Cardiac muscle cell (in vitro differentiated cells and primary cell): ENCODE measurements around the gene OTOF. TPM values are rescaled to one million over a fixed set of nuclear protein-coding genes. Genes with fewer than 3 reads are reported as not detected.
"Not testable (repeated sequence)": the region's sequence is repeated elsewhere in the genome, so short reads cannot be mapped to it uniquely, and the experiment has no call there.

Experiments used
- DNase-seq, 2 donors: peaks; one replicate each; pipeline versions ENCODE4 v3.0.0 to v3.0.0-alpha.2; 2010 to 2017; ENCODE audit warnings: low read depth in 1 of 2, low spot score in 1 of 2
- H3K27ac ChIP-seq: fragments of 200-600 bp; sonication (generic); 2 replicates; pipeline ENCODE4 v1.5.1; 2016
- H3K27me3 ChIP-seq: fragments of 200-600 bp; sonication (generic); 2 replicates; pipeline ENCODE4 v1.6.0; 2016; ENCODE audit warnings: control low read depth
- H3K36me3 ChIP-seq: fragments of 200-600 bp; sonication (generic); 2 replicates; pipeline ENCODE4 v1.5.1; 2016; ENCODE audit warnings: control low read depth
- H3K4me1 ChIP-seq: fragments of 200-600 bp; sonication (generic); 2 replicates; pipeline ENCODE4 v1.8.1; 2017; ENCODE audit warnings: low read depth, mild to moderate bottlenecking, mixed run types
- H3K4me3 ChIP-seq: fragments of 200-600 bp; sonication (generic); 2 replicates; pipeline ENCODE4 v1.5.1; 2016; ENCODE audit warnings: mild to moderate bottlenecking
- H3K9me3 ChIP-seq: fragments of 200-600 bp; sonication (generic); 2 replicates; pipeline ENCODE4 v1.5.1; 2017; ENCODE audit warnings: low read depth, mild to moderate bottlenecking, control low read depth
- polyA plus RNA-seq: library from polyadenylated mRNA; unstranded; fragments of >200 nt; fragmentation: Nextera tagmentation; extraction: Ambion mirVana; gene quantifications from 2 replicates; pipeline ENCODE4 v1.2.1, GENCODE V29; 2016
- total RNA-seq: library from RNA; depleted of rRNA; stranded (reverse); fragments of >200 nt; gene quantifications from 2 replicates; pipeline ENCODE4 v1.2.3, GENCODE V29; 2016
- TF ChIP-seq, protein P1 (sequence below): IDR thresholded peaks from 2 replicates; pipeline ENCODE4 v1.5.1; 2012; ENCODE audit warnings: low read depth, mild to moderate bottlenecking, low read length

OTOF gene
- total and polyA plus RNA-seq, 2 experiments from 2014 or later: not detected

DNA sequence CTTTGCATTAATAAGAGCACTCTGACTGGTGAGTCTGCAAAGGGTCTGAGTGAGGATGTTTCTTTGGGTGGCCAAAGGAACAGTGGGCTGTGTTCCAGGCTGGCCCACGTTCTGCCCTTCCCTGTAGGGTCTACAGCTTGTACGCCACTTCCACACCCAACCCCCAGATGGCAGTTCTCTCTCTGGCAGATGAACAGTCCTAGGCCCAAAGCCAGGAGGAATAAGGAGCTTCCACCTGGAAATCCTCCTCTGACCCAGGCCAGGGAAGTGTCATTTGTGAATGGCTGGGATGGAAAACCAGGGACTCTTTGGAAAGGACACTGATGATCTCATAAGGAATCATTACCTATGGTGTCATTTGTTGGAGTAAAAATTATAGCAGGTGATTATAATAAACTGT is 6.6 kb downstream of the OTOF start:
- no peak for DNase-seq

DNA sequence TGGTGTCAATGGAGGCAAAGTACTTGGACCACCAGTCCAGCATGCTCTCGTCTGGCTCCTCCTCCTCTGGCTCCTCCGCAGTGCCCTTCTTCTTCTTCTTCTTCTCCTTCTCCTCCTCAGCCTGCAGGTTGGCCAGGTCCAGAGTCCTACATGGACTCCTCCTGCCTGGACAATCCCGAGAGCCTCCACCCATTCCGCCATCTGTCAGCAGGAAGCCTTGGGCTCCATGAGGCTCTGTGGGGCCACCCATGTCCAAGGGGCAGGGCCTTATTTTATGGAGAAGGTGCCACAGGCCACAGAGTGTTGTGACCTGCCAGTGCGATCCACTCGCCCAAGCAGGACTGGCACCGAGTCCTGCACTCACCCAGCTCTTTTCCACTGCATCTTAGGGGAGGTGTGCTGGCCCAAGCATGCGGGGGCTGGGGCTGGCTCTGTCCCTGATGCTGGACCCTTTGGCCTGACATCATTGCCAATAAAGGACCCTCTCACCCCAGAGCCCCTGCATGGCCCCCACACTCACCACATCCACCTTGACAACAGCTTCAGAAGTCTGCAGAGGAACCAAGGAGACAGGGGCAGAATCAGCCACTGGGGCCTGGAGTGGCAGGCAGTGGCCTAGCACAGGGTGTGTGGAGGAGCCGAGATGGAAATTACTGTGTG is 7.2 kb downstream of the OTOF start:
- DNase-seq: no peak
- no peak overlapping the region for H3K27ac ChIP-seq
- no peaks in the 10 kb centered on the region for H3K27me3 ChIP-seq
- no peak overlapping the region for H3K4me3 ChIP-seq
- TF ChIP-seq, protein P1, sequence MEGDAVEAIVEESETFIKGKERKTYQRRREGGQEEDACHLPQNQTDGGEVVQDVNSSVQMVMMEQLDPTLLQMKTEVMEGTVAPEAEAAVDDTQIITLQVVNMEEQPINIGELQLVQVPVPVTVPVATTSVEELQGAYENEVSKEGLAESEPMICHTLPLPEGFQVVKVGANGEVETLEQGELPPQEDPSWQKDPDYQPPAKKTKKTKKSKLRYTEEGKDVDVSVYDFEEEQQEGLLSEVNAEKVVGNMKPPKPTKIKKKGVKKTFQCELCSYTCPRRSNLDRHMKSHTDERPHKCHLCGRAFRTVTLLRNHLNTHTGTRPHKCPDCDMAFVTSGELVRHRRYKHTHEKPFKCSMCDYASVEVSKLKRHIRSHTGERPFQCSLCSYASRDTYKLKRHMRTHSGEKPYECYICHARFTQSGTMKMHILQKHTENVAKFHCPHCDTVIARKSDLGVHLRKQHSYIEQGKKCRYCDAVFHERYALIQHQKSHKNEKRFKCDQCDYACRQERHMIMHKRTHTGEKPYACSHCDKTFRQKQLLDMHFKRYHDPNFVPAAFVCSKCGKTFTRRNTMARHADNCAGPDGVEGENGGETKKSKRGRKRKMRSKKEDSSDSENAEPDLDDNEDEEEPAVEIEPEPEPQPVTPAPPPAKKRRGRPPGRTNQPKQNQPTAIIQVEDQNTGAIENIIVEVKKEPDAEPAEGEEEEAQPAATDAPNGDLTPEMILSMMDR: no peak
- H3K9me3 ChIP-seq: no peaks in the 10 kb centered on the region
- H3K4me1 ChIP-seq: no peaks in the 10 kb centered on the region
- no peaks in the 10 kb centered on the region for H3K36me3 ChIP-seq

More for the DNA sequence above, 6.6 kb downstream of the OTOF start:
- Histone ChIP-seq H3K27ac (no peak overlapping the region), H3K4me3 (no peak overlapping the region), H3K4me1 (no peaks in the 10 kb centered on the region), H3K27me3 (no peaks in the 10 kb centered on the region), H3K36me3 (no peaks in the 10 kb centered on the region), H3K9me3 (no peaks in the 10 kb centered on the region)
- TF ChIP-seq, protein P1: no peak

DNA sequence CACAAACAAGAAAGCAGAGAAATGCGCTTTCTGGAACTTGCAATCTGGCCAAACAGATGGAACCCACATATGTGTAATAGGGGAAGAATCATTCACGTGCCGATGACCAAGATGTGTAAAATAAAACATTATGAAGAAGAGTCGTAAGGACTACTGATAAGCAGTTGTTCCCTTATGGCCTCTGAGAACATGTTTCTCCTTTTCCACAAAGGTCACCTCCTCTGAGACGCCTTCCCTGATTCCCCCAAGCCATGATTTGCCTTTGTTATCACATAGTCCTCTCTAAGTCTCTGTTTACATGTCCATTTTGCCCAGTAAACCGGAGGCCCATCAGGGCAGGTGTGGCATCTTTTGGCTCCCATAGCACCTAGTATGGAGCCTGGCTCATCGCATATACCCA is 8.0 kb downstream of the OTOF start:
- Histone ChIP-seq H3K27me3 (no peaks in the 10 kb centered on the region), H3K27ac (no peak overlapping the region), H3K9me3 (no peaks in the 10 kb centered on the region), H3K4me1 (no peaks in the 10 kb centered on the region), H3K36me3 (no peaks in the 10 kb centered on the region), H3K4me3 (no peak overlapping the region)
- TF ChIP-seq, protein P1: no peak
- no peak for DNase-seq

DNA sequence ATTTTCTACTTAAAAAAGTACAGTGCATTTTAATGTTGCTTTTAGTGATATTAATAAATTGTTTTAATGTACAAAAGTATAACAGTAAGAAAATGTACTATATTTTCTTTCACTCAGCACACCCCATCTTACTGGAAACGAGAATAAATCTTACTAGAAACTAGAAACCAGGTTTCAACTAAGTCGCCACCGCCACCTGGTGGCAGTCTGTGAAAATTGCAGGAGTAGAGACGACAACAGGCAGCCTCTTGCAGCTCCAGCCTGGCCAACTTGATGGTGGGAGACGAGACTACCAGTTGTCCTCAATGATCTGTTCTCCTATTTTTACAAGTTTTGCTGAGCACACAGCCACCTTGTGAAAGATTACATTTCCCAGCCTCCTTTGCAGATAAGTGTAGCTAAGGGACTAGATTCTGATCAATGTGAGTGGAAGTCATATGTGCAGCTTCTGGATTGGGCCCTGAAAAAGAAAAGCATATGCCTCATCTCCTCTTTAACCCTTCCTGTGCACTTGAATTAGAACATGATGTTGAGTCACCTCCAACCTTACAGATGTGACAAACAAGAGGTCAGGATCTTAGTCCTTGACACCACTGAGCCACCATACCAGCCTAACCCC is 8.7 kb downstream of the OTOF start:
- H3K9me3 ChIP-seq: no peaks in the 10 kb centered on the region
- DNase-seq: peak; percentile 27 to 63
- H3K27me3 ChIP-seq: no peaks in the 10 kb centered on the region
- H3K4me1 ChIP-seq: no peaks in the 10 kb centered on the region
- no peak overlapping the region for H3K27ac ChIP-seq
- TF ChIP-seq, protein P1: peak; percentile 67
- H3K4me3 ChIP-seq: no peak overlapping the region
- H3K36me3 ChIP-seq: no peaks in the 10 kb centered on the region

DNA sequence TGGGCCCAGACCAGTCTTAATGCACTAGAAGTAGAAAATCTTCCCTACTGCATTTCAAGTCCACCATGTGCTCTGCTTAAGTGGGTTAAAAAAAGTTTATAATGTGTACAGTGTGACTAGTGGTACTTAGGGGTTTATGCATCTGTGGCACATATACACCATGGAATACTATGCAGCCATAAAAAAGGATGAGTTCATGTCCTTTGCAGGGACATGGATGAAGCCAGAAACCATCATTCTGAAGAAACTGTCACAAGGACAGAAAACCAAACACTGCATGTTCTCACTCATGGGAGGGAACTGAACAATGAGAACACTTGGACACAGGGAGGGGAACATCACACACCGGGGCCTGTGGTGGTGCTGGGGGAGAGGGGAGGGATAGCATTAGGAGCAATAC is 9.4 kb downstream of the OTOF start:
- not testable (repeated sequence) for H3K4me3 ChIP-seq, H3K27me3 ChIP-seq, H3K9me3 ChIP-seq, DNase-seq, H3K36me3 ChIP-seq, H3K4me1 ChIP-seq, H3K27ac ChIP-seq

DNA sequence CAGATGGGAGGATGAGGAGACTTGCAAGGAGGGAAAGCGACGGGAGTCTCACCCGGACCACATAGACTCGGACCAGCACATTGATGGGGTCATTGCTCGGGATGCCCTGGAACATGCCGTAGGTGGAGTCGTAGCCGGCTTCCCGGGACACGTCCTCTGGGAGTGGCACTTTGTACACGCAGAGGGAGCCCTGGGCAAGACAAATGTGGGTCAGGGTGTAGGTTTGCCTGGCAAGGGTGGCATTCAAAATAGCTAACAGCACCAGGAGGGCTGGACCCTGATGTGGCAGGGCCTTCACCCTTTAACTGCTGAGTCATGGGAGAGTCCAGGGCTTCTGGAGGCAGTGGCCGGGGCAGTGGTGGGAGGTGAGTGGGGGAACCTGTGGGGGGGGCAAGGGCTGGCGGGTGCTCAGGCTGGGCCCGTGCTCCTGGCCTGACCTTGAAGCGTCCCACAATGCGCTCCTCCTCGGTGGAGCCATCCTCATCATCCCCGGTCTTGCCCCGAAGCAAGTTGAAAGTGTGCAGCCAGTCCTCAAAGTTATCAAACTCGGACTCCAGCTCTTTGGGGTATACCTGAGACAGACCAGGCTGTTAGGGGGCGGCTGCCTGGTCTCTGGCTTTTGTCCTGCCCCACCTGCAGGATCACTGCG is 11.1 kb downstream of the OTOF start:
- no peak overlapping the region for H3K4me3 ChIP-seq
- H3K27me3 ChIP-seq: no peaks in the 10 kb centered on the region
- no peak for DNase-seq
- H3K9me3 ChIP-seq: no peaks in the 10 kb centered on the region
- H3K36me3 ChIP-seq: no peaks in the 10 kb centered on the region
- no peaks in the 10 kb centered on the region for H3K4me1 ChIP-seq
- H3K27ac ChIP-seq: no peak overlapping the region
- TF ChIP-seq, protein P1: no peak
